GM23338 (cell line): ENCODE measurements around the gene FYB2.
"Not testable (repeated sequence)": the region's sequence is repeated elsewhere in the genome, so short reads cannot be mapped to it uniquely, and the experiment has no call there.

ENCODE experiments used
- CREB1 ChIP-seq: fragments of 250-450 bp; sonication (Bioruptor Pico); IDR thresholded peaks from 2 replicates; pipeline ENCODE4 v1.5.0; 2020; ENCODE audit warnings: low read depth, mild to moderate bottlenecking, moderate library complexity
- EZH2 ChIP-seq: fragments of 200-600 bp; sonication (generic); IDR thresholded peaks from one replicate; pipeline ENCODE4 v1.8.0; 2017; ENCODE audit warnings: antibody characterized with exemption, mild to moderate bottlenecking, low read depth; ENCODE audit not compliant: unreplicated experiment
- EZH2phosphoT487 ChIP-seq: fragments of 200-600 bp; sonication (generic); IDR thresholded peaks from one replicate; pipeline ENCODE4 v1.8.1; 2018; ENCODE audit warnings: antibody characterized with exemption; ENCODE audit not compliant: unreplicated experiment
- JUNB ChIP-seq: IDR thresholded peaks from one replicate; pipeline ENCODE4 v1.6.1; 2016; ENCODE audit warnings: antibody characterized with exemption; ENCODE audit not compliant: unreplicated experiment
- NANOG ChIP-seq: IDR thresholded peaks from 2 replicates; pipeline ENCODE4 v1.6.1; 2016; ENCODE audit warnings: antibody characterized with exemption, borderline replicate concordance
- POLR2AphosphoS5 ChIP-seq: IDR thresholded peaks from 2 replicates; pipeline ENCODE4 v1.6.1; 2016; ENCODE audit warnings: antibody characterized with exemption, low read depth
- STAT1 ChIP-seq: IDR thresholded peaks from one replicate; pipeline ENCODE4 v1.6.1; 2016; ENCODE audit warnings: antibody characterized with exemption; ENCODE audit not compliant: unreplicated experiment
- ZNF114 ChIP-seq: fragments of 250-450 bp; sonication (Bioruptor Pico); IDR thresholded peaks from 2 replicates; pipeline ENCODE4 v1.5.0; 2020; ENCODE audit warnings: mild to moderate bottlenecking, moderate library complexity
- ZNF331 ChIP-seq: fragments of 250-450 bp; sonication (Bioruptor Pico); IDR thresholded peaks from 2 replicates; pipeline ENCODE4 v1.5.0; 2020; ENCODE audit warnings: low read depth, mild to moderate bottlenecking, moderate library complexity
- TF ChIP-seq, protein P1 (sequence below), 2 experiments: fragments of 200-600 bp in 1 of 2; sonication (generic) in 1 of 2; conservative IDR thresholded peaks; 2 replicates each; pipeline versions ENCODE4 v1.5.1 to v1.6.1; 2016 to 2017; ENCODE audit warnings: antibody characterized with exemption in 2 of 2, low read depth in 2 of 2, mild to moderate bottlenecking in 2 of 2, moderate library complexity in 1 of 2
- TF ChIP-seq, protein P2 (sequence below): IDR thresholded peaks from one replicate; pipeline ENCODE4 v1.6.1; 2018; ENCODE audit warnings: antibody characterized with exemption; ENCODE audit not compliant: unreplicated experiment
- TF ChIP-seq, protein P3 (sequence below): IDR thresholded peaks from 2 replicates; pipeline ENCODE4 v1.6.1; 2016; ENCODE audit warnings: antibody characterized with exemption
- TF ChIP-seq, protein P4 (sequence below): fragments of 250-450 bp; sonication (Bioruptor Pico); IDR thresholded peaks from 2 replicates; pipeline ENCODE4 v1.5.0; 2020; ENCODE audit warnings: mild to moderate bottlenecking, moderate library complexity

DNA sequence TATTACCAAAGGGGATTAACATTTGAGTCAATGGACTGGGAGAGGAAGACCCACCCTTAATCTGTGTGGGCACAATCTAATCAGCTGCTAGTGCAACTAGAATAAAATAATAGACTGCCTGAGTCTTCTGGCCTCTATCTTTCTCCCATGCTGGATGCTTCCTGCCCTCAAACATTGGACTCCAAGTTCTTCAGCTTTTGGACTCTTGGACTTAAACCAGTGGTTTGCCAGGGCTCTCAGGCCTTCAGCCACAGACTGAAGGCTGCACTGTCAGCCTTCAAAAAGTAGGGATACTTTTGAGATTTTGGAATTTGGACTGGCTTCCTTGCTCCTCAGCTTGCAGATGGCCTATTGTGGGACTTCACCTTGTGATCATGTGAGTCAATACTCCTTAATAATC lies 44.5 kb downstream of the FYB2 start:
- TF ChIP-seq POLR2AphosphoS5; EZH2; EZH2phosphoT487; ZNF331; JUNB; CREB1 (CRISPR knock-in tag); NANOG; ZNF114 (CRISPR knock-in tag); STAT1: not testable (repeated sequence)
- TF ChIP-seq, protein P1, sequence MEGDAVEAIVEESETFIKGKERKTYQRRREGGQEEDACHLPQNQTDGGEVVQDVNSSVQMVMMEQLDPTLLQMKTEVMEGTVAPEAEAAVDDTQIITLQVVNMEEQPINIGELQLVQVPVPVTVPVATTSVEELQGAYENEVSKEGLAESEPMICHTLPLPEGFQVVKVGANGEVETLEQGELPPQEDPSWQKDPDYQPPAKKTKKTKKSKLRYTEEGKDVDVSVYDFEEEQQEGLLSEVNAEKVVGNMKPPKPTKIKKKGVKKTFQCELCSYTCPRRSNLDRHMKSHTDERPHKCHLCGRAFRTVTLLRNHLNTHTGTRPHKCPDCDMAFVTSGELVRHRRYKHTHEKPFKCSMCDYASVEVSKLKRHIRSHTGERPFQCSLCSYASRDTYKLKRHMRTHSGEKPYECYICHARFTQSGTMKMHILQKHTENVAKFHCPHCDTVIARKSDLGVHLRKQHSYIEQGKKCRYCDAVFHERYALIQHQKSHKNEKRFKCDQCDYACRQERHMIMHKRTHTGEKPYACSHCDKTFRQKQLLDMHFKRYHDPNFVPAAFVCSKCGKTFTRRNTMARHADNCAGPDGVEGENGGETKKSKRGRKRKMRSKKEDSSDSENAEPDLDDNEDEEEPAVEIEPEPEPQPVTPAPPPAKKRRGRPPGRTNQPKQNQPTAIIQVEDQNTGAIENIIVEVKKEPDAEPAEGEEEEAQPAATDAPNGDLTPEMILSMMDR (conservative IDR thresholded peaks at IDR 0.05; ENCODE audit: low read depth in 2 of 2), result not testable (repeated sequence)
- TF ChIP-seq, protein P2, sequence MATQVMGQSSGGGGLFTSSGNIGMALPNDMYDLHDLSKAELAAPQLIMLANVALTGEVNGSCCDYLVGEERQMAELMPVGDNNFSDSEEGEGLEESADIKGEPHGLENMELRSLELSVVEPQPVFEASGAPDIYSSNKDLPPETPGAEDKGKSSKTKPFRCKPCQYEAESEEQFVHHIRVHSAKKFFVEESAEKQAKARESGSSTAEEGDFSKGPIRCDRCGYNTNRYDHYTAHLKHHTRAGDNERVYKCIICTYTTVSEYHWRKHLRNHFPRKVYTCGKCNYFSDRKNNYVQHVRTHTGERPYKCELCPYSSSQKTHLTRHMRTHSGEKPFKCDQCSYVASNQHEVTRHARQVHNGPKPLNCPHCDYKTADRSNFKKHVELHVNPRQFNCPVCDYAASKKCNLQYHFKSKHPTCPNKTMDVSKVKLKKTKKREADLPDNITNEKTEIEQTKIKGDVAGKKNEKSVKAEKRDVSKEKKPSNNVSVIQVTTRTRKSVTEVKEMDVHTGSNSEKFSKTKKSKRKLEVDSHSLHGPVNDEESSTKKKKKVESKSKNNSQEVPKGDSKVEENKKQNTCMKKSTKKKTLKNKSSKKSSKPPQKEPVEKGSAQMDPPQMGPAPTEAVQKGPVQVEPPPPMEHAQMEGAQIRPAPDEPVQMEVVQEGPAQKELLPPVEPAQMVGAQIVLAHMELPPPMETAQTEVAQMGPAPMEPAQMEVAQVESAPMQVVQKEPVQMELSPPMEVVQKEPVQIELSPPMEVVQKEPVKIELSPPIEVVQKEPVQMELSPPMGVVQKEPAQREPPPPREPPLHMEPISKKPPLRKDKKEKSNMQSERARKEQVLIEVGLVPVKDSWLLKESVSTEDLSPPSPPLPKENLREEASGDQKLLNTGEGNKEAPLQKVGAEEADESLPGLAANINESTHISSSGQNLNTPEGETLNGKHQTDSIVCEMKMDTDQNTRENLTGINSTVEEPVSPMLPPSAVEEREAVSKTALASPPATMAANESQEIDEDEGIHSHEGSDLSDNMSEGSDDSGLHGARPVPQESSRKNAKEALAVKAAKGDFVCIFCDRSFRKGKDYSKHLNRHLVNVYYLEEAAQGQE, result not testable (repeated sequence)
- TF ChIP-seq, protein P3, sequence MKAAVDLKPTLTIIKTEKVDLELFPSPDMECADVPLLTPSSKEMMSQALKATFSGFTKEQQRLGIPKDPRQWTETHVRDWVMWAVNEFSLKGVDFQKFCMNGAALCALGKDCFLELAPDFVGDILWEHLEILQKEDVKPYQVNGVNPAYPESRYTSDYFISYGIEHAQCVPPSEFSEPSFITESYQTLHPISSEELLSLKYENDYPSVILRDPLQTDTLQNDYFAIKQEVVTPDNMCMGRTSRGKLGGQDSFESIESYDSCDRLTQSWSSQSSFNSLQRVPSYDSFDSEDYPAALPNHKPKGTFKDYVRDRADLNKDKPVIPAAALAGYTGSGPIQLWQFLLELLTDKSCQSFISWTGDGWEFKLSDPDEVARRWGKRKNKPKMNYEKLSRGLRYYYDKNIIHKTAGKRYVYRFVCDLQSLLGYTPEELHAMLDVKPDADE, result not testable (repeated sequence)
- TF ChIP-seq, protein P4, sequence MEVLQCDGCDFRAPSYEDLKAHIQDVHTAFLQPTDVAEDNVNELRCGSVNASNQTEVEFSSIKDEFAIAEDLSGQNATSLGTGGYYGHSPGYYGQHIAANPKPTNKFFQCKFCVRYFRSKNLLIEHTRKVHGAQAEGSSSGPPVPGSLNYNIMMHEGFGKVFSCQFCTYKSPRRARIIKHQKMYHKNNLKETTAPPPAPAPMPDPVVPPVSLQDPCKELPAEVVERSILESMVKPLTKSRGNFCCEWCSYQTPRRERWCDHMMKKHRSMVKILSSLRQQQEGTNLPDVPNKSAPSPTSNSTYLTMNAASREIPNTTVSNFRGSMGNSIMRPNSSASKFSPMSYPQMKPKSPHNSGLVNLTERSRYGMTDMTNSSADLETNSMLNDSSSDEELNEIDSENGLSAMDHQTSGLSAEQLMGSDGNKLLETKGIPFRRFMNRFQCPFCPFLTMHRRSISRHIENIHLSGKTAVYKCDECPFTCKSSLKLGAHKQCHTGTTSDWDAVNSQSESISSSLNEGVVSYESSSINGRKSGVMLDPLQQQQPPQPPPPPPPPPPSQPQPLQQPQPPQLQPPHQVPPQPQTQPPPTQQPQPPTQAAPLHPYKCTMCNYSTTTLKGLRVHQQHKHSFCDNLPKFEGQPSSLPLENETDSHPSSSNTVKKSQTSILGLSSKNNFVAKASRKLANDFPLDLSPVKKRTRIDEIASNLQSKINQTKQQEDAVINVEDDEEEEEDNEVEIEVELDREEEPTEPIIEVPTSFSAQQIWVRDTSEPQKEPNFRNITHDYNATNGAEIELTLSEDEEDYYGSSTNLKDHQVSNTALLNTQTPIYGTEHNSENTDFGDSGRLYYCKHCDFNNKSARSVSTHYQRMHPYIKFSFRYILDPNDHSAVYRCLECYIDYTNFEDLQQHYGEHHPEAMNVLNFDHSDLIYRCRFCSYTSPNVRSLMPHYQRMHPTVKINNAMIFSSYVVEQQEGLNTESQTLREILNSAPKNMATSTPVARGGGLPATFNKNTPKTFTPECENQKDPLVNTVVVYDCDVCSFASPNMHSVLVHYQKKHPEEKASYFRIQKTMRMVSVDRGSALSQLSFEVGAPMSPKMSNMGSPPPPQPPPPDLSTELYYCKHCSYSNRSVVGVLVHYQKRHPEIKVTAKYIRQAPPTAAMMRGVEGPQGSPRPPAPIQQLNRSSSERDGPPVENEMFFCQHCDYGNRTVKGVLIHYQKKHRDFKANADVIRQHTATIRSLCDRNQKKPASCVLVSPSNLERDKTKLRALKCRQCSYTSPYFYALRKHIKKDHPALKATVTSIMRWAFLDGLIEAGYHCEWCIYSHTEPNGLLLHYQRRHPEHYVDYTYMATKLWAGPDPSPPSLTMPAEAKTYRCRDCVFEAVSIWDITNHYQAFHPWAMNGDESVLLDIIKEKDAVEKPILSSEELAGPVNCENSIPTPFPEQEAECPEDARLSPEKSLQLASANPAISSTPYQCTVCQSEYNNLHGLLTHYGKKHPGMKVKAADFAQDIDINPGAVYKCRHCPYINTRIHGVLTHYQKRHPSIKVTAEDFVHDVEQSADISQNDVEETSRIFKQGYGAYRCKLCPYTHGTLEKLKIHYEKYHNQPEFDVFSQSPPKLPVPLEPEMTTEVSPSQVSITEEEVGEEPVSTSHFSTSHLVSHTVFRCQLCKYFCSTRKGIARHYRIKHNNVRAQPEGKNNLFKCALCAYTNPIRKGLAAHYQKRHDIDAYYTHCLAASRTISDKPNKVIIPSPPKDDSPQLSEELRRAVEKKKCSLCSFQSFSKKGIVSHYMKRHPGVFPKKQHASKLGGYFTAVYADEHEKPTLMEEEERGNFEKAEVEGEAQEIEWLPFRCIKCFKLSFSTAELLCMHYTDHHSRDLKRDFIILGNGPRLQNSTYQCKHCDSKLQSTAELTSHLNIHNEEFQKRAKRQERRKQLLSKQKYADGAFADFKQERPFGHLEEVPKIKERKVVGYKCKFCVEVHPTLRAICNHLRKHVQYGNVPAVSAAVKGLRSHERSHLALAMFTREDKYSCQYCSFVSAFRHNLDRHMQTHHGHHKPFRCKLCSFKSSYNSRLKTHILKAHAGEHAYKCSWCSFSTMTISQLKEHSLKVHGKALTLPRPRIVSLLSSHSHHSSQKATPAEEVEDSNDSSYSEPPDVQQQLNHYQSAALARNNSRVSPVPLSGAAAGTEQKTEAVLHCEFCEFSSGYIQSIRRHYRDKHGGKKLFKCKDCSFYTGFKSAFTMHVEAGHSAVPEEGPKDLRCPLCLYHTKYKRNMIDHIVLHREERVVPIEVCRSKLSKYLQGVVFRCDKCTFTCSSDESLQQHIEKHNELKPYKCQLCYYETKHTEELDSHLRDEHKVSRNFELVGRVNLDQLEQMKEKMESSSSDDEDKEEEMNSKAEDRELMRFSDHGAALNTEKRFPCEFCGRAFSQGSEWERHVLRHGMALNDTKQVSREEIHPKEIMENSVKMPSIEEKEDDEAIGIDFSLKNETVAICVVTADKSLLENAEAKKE (CRISPR knock-in tag), result not testable (repeated sequence)
